UCSD-AML1 (cell line): ENCODE data around the gene CIART.

Source experiments
- DNase-seq: peaks from one replicate; lab custom pipeline; 2025; ENCODE audit not compliant: unreplicated experiment; lab: John Stamatoyannopoulos, UW

Gene CIART

GRCh38 chr1:150259758-150260669 is 22.3 kb upstream of the CIART start:
- DNase-seq: no peak

- DNase-seq: no peak
These were observed 21.0 kb upstream of the CIART start for GRCh38 chr1:150261367-150261766.

DNA sequence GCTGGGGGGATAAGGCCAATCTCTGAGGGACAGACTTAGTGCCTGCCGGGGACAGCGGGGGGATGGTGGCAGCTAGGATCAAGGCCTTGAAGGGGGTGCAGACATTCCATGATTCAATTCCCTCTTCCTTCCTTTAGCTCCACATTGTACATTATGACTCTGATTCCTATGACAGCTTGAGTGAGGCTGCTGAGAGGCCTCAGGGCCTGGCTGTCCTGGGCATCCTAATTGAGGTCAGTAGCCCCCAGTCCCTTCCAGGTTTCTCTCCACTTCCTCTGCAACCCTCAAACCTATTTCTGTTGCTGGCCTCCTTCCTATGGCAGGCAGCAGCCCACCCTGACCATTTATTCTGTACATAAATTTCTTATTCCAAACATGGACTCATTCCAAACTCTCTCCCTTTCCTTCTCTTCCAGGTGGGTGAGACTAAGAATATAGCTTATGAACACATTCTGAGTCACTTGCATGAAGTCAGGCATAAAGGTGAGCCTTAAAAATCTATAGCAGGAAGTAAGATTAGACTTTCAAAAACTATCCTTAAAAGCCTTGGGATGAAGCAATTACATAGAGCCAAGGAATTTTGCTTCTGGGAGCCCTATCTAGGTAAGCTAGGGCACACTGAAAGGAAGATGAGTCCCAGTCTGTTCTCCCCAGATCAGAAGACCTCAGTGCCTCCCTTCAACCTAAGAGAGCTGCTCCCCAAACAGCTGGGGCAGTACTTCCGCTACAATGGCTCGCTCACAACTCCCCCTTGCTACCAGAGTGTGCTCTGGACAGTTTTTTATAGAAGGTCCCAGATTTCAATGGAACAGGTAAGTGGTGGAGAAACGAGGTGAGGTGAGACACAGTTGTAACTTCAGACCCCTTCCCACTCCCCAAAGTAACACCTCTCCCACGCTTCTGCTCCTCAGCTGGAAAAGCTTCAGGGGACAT is 19.7 kb upstream of the CIART start:
- no peak for DNase-seq

- no peak for DNase-seq
These were observed 18.8 kb upstream of the CIART start for GRCh38 chr1:150263549-150263948.

- no peak for DNase-seq
These were observed 14.5 kb upstream of the CIART start for GRCh38 chr1:150267896-150268295.

- DNase-seq: no peak
These were observed 14.0 kb upstream of the CIART start for GRCh38 chr1:150268340-150268704.

DNA sequence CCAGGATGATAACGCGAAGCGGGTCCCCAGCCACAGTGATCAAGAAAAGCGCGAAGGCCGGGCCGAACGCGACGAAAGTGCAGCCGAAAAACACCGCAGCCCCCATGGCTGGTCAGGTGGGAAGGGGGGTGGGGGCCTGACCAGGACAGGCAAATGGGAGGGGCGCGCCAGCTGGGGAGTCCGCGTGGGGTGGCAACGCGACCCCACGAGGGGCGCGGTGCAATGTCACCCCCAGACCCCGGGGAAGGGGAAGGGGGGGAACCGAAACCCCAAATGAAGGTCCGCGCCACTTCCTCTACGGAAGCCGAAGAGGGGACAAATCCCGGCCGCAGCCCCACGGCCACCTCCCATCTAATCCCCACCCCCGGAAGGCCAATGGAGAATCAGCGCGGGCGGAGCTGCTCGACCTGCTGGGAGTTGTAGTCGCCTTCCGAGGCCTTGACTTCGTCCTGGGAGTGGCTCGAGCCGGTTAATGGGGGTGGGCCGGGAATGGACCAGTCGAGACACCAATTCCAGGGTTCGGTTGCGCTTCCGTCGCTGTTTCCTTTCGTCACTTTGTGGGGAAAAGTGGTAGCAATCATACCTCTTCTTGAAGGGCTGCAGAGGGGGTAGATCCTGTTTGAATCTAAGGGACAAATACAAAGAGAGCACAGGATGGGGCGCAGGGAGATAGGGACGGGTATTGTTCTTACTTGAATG is 13.5 kb upstream of the CIART start, which contains the start of gene APH1A:
Gene APH1A, minus strand, starts transcription at position 312 of the 699 bp plus-strand sequence. Its CDS starts 206 bp downstream, at position 106.
- DNase-seq: peak; percentile 97

GRCh38 chr1:150269451-150269850 is 12.9 kb upstream of the CIART start:
- no peak for DNase-seq

DNA sequence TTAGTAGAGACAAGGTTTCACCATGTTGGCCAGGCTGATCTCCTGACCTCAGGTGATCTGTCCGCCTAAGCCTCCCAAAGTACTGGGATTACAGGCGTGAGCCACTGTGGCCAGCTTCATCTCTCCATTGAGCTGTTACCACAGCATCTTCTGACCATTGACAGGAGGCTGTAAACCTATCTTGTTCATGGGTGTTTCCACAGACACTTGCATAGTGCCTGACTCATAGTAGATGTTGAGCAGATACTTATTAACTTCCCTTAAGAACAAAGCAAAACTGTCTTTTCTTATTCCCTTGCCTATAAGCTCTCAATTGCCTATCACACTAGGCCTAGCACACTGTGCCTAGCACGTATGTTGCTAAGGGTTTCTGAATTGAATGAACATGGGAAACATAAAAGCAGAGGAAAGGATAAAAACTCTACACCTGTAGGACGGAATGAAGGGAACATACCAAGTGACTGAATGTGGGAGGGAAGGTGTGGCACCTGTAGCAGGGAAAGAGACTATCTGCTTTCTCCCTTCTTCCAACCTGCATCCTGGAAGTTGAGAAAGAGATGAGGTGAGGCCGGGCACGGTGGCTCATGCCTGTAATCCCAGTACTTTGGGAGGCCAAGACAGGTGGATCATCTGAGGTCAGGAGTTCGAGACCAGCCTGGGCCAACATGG is 10.9 kb upstream of the CIART start:
- no peak for DNase-seq

- DNase-seq: no peak
These were observed 9.0 kb upstream of the CIART start for GRCh38 chr1:150273311-150273710.

GRCh38 chr1:150280138-150280707 is 2.1 kb upstream of the CIART start:
- DNase-seq: no peak

DNA sequence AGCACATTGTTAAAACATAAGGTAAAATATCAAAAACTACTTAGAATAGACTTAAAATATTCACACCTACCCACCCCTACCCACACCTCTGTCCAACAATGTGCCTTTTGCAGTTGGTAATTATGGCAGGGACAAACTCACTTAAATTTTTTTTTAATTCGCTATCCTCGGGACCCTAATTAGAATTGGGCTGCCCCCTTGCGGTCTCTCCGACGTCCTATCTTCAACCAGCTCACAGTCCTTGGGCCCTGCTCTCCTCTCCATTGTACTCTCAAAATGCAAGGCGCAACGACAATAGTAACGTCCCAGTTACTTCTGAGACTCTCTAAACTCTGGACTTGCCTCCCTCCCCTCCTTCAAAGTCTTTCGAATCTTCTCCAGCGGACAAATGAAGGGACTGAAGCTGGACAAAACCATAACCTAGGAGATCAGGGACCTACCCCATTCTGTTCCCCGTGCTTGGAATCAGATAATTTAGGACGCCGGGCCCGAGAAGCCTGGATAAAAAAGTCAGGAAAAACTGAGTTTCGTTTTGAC is 1.1 kb upstream of the CIART start:
- DNase-seq: peak; percentile 54

DNA sequence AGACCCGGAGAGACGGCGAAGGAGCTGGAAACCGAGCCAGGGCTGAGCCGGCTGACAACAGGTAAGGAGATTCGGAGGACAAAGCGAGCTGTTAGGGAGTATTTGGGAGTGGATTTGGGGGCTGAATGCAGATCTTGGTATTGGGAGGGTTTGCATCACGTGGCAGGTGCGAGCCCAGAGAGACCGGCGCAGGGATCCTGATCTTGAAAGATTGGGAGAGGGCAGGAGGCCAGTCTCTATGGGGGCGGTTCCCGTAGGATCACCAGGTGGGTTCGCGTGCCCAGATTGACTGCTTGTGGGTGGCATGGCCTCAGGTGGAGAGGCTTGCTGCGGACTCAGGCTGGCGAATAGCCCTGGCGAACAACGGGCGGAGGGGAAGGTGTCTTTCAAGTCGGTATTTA is 204 bp downstream of the CIART start:
- no peak for DNase-seq

GRCh38 chr1:150283260-150283659 is 906 bp downstream of the CIART start:
- no peak for DNase-seq

DNA sequence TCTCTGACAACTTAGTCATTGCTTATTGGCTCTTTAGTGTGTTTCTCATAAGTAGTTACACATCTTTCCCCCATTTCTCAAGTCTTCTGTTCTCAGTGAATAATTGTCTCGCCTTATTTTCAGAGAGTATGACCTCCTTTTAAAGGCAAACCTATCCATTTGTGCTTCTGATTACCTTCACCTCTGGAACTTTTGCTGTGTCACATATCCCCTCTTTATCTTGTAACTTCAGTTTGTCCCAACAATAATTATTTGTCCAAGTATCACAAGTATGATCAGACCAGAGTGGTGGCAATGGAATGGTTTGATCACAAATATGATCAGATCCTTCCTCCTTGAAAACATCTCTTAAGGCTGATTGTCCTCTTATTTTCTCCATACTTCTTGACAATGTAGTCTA is 6.0 kb downstream of the CIART start:
- no peak for DNase-seq

- no peak for DNase-seq
These were observed 6.5 kb downstream of the CIART start for GRCh38 chr1:150288822-150289221.

GRCh38 chr1:150293433-150294253 is 11.3 kb downstream of the CIART start, which contains the start of gene MRPS21:
Gene MRPS21 (plus strand): TSS chr1:150293861. CDS start chr1:150294367, 506 bp downstream.
- DNase-seq: peak; percentile 89

DNA sequence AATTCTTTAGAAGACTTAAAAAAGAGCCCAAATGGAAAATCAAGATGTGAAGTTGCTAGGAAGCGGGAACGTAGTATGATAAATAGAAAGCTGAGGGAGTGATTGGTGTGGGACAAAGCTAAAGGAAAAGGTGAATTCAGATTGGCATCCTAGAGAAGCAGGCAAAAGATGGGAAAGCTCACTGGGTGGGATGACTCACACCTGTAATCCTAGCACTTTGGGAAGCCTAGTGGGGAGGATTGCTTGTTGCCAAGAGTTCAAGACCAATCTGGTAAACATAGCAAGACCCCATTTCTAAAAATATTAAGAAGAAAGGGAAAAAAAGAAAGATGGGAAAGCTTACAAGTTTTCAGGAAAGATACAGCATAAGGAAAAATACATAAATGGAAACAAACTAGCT is 13.1 kb downstream of the CIART start:
- no peak for DNase-seq

GRCh38 chr1:150299716-150300115 is 17.4 kb downstream of the CIART start:
- DNase-seq: no peak
